Measurements from ENCODE around the gene HECTD1.
"Not testable (repeated sequence)": the region's sequence is repeated elsewhere in the genome, so short reads cannot be mapped to it uniquely, and the experiment has no call there.

The HECTD1 gene

GRCh38 chr14:31207755-31208545 is at the start of gene HECTD1:
HECTD1 (minus strand) TSS chr14:31207793; CDS start chr14:31205936, 1,857 bp downstream.
- DNase-seq: peak; percentile 57

GRCh38 chr14:31257244-31257553 is 49.6 kb upstream of the HECTD1 start:
- no peak for DNase-seq

- no peak for DNase-seq
Observed at GRCh38 chr14:31256534-31257243, 49.1 kb upstream of the HECTD1 start.

- not testable (repeated sequence) for DNase-seq
Observed at GRCh38 chr14:31255918-31256317, 48.3 kb upstream of the HECTD1 start.

DNA sequence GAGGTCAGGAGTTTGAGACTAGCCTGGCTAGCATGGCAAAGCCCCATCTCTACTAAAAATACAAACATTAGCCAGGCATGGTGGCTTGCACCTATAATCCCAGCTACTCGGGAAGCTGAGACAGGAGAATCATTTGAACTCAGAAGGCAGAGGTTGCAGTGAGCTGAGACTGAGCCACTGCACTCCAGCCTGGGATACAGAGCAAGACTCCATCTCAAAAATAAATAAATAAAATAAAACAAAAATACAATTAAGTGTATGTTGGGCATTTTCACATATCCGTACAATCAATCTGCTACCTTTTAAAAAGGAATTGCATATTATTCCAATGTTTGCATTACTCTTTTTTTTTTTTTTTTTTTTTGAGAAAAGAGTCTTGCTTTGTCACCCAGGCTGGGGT is 47.7 kb upstream of the HECTD1 start:
- no peak for DNase-seq

GRCh38 chr14:31253746-31254471 is 46.3 kb upstream of the HECTD1 start:
- DNase-seq: no peak

- no peak for DNase-seq
Observed at GRCh38 chr14:31252865-31253264, 45.3 kb upstream of the HECTD1 start.

DNA sequence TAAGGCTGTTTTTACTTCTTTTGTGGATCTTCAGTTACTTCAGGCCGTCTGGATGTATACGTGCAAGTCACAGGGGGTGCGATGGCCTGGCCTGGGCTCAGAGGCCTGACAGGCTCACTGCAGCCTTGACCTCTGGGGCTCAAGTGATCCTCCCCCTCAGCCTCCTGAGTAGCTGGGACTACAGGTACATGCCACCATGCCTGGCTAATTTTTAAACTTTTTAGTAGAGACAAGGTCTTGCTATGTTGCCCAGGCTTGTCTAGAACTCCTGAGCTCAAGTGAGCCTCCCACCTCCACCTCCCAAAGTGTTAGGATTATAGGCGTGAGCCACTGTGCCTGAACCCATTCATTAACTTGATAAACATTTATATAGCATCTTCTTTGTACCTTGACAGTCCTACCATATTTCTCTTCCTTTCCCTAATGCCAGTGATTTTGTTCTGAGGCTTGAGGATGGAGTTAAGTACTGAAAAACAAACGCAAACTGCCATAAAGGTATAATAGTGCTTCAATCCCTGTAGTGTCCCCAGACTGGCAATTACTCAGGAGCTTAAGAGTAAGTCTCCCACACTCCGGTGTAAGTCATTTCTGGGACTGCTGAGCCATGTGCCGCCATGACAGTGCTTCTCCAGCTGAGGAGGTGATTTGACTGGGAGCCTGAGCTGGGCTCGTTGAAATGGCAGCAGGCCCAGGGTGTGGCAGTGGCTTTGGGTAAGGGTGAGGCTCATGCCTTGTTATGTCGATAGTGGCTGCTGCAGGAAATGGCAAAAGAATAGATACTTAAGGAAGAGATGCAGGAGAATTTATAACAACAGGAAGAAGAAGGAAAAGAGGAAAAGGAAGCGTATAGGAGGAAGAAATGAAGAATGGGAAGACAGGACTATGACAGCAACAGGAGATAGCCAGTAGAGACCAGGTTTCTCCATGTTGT is 43.7 kb upstream of the HECTD1 start:
- no peak for DNase-seq

GRCh38 chr14:31244626-31245025 is 37.0 kb upstream of the HECTD1 start:
- DNase-seq: no peak

GRCh38 chr14:31243860-31244259 is 36.3 kb upstream of the HECTD1 start:
- DNase-seq: no peak

- DNase-seq: not testable (repeated sequence)
Observed at GRCh38 chr14:31242161-31242940, 34.8 kb upstream of the HECTD1 start.

GRCh38 chr14:31241450-31242114 is 34.0 kb upstream of the HECTD1 start:
- DNase-seq: no peak

GRCh38 chr14:31239741-31240140 is 32.1 kb upstream of the HECTD1 start:
- no peak for DNase-seq

DNA sequence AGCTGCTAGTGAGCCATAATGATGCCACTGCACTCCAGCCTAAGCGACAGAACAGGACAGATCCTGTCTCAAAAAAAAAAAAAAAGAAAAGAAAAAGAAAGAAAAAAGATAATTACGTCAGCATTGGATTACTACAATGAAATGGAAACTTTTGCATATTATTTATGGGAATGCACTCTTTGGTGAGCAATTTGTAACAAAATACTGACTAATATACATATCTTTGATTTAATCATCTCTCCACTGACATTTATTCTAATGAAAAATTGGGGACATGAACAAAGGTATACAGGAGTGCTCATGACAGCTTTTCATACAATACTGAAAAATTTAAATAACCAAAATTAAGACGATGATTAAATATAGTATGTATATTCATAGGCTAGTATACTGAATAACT is 27.9 kb upstream of the HECTD1 start:
- no peak for DNase-seq

DNA sequence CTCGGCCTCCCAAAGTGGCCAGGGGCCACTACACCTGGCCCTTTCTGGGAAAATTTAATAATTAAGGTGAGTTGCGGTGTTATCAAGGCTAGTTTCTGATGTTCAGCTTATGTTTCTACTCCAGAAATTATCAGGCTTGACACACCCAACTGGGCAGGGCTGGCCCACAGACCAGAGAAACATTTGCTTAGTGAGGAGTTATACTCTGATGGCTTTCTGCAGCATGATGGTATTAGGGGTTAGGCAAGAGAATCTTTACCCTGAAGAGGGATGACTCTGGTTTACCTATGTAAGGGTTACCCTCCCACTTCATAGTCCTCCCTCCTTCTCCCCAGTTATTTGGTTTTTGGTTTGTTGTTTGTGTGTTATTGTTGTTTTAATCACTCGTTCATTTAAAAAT is 24.5 kb upstream of the HECTD1 start:
- no peak for DNase-seq

- DNase-seq: not testable (repeated sequence)
Observed at GRCh38 chr14:31231272-31231671, 23.7 kb upstream of the HECTD1 start.

DNA sequence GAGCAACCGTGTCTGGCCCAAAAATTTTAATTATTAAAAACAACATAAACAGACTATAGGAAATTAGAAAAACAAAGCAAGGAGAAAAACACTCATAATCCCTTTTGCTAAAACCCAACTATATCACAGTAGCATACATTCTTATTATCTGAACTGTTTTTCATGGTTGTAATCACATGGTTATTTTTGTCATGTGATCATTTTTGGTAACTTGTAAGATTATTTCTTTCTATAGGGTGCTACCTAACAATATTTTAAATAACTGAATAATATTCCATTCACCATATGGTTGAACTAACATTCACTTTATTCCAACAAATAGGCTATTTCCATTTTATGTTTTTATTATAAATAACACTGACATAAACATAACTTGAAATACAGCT is 23.0 kb upstream of the HECTD1 start:
- DNase-seq: no peak

DNA sequence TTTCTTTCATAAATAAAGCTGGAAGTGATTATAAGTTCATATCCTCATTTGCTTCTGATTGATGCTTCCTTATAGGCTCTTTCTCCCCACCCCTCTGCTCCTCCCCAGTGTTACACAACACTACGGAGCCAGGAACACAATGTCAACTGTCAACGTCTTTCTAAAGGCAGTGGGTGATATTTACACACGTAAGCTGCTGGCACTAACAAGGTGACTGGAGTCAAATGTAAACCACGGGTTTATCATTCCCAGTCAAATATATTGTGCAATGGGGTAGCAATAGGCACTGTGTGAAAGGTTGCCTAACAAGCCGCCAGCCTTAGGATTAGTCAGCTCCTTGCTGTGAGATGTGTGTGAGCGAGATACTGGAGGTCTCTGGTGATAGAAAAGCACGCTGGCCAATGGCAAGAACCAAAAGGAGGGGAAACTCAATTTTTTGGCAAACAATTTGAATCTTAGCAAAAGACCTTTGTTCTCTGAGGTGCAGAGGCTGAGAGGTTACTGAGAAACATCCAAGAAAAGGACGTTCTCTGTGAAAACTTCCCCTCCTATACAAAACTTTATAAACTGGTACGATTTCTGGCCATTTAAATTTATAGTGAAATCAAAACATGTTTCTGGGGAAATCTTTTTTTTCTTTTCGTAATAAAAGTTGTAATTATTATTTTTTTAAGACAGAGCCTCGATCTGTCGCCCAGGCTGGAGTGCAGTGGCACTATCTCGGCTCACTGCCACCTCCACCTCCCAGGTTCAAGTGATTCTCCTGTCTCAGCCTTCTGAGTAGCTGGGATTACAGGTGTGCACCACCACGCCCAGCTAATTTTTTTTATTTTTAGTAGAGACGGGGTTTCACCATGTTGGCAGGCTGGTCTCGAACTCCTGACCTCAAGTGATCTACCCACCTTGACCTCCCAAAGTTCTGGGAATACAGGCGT is 22.3 kb upstream of the HECTD1 start:
- DNase-seq: no peak

GRCh38 chr14:31229009-31229408 is 21.4 kb upstream of the HECTD1 start:
- DNase-seq: no peak

DNA sequence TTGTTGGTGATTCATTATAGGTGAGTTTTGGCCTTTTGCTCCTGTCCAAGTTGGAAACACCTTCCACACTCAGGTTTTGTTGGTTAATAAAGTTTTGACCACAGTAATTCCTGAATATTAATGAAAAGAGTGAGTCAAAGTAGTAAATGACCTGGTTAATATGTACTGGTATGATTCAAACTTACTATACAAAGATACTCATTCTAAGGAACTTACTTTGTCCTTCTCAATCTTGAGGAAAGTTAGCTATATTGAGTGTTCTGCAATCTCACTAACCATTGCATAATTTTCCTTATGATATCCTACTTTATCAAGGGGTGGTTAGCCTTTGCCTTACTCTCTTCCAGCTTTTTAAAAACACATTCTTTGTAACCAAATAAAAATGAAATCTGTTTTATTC is 20.9 kb upstream of the HECTD1 start:
- DNase-seq: no peak
